ENCODE measurements around the gene MCTP2.

Gene MCTP2

GRCh38 chr15:94296717-94297116 is 65.4 kb downstream of the MCTP2 start:
- H3K4me1 ChIP-seq (ENCODE audit: control insufficient read depth, low read length): peaks cover 74% of the 10 kb centered on the region
- H3K27ac ChIP-seq (ENCODE audit: low read depth, low read length): peak overlapping the region; percentile 92
- peaks cover 59% of the 10 kb centered on the region for H3K79me2 ChIP-seq (ENCODE audit: control insufficient read depth, low read length)
- TF ChIP-seq EZH2phosphoT487 (IDR thresholded peaks at IDR 0.05; ENCODE audit: borderline replicate concordance, low read length) (no peak), CTCF (IDR thresholded peaks at IDR 0.05; ENCODE audit: low read depth, low read length, poor library complexity, severe bottlenecking) (no peak)
- peaks cover 27% of the 10 kb centered on the region for H3F3A ChIP-seq (ENCODE audit: control insufficient read depth, insufficient read depth)
- no peaks in the 10 kb centered on the region for H3K9me3 ChIP-seq (ENCODE audit: control insufficient read depth, insufficient read depth, low read length)
- peak overlapping the region; percentile 51 for H3K4me3 ChIP-seq (ENCODE audit: low read length)
- no peaks in the 10 kb centered on the region for H3K27me3 ChIP-seq (ENCODE audit: control insufficient read depth, low read length)
- H3K4me2 ChIP-seq (ENCODE audit: low read length): peak overlapping the region; percentile 66
- no peaks in the 10 kb centered on the region for H4K20me1 ChIP-seq (ENCODE audit: control insufficient read depth, insufficient read depth, low read depth, low read length)
- H3K36me3 ChIP-seq (ENCODE audit: control insufficient read depth, low read length): peaks cover 37% of the 10 kb centered on the region
- no peaks in the 10 kb centered on the region for H3K9me2 ChIP-seq (replicated peaks; ENCODE audit: control insufficient read depth, low read length)

GRCh38 chr15:94297558-94297957 is 66.2 kb downstream of the MCTP2 start:
- peaks cover 1% of the 10 kb centered on the region; the same call in 1 of the 2 replicates for H3K9me3 ChIP-seq (ENCODE audit: control insufficient read depth, insufficient read depth, low read length)
- no peaks in the 10 kb centered on the region for H3K27me3 ChIP-seq (ENCODE audit: control insufficient read depth, low read length)
- H4K20me1 ChIP-seq (ENCODE audit: control insufficient read depth, insufficient read depth, low read depth, low read length): no peaks in the 10 kb centered on the region
- H3K27ac ChIP-seq (ENCODE audit: low read depth, low read length): peak overlapping the region; percentile 92
- peak overlapping the region; percentile 51 for H3K4me3 ChIP-seq (ENCODE audit: low read length)
- H3F3A ChIP-seq (ENCODE audit: control insufficient read depth, insufficient read depth): peaks cover 27% of the 10 kb centered on the region
- H3K4me2 ChIP-seq (ENCODE audit: low read length): peak overlapping the region; percentile 66
- H3K9me2 ChIP-seq (replicated peaks; ENCODE audit: control insufficient read depth, low read length): no peaks in the 10 kb centered on the region
- TF ChIP-seq CTCF (IDR thresholded peaks at IDR 0.05; ENCODE audit: low read depth, low read length, poor library complexity, severe bottlenecking) (no peak), EZH2phosphoT487 (IDR thresholded peaks at IDR 0.05; ENCODE audit: borderline replicate concordance, low read length) (no peak)
- H3K36me3 ChIP-seq (ENCODE audit: control insufficient read depth, low read length): peaks cover 42% of the 10 kb centered on the region
- H3K79me2 ChIP-seq (ENCODE audit: control insufficient read depth, low read length): peaks cover 56% of the 10 kb centered on the region
- H3K4me1 ChIP-seq (ENCODE audit: control insufficient read depth, low read length): peaks cover 66% of the 10 kb centered on the region

- Histone ChIP-seq H3K4me2 (ENCODE audit: low read length) (peak overlapping the region; percentile 66), H3K9me3 (ENCODE audit: control insufficient read depth, insufficient read depth, low read length) (peaks cover 4% of the 10 kb centered on the region; the same call in 1 of the 2 replicates), H3K4me1 (ENCODE audit: control insufficient read depth, low read length) (peaks cover 60% of the 10 kb centered on the region), H3K27me3 (ENCODE audit: control insufficient read depth, low read length) (no peaks in the 10 kb centered on the region), H3K4me3 (ENCODE audit: low read length) (peak overlapping the region; percentile 51), H3K36me3 (ENCODE audit: control insufficient read depth, low read length) (peaks cover 47% of the 10 kb centered on the region), H3K27ac (ENCODE audit: low read depth, low read length) (peak overlapping the region; percentile 92), H3K79me2 (ENCODE audit: control insufficient read depth, low read length) (peaks cover 56% of the 10 kb centered on the region), H3F3A (ENCODE audit: control insufficient read depth, insufficient read depth) (peaks cover 27% of the 10 kb centered on the region), H3K9me2 (replicated peaks; ENCODE audit: control insufficient read depth, low read length) (no peaks in the 10 kb centered on the region), H4K20me1 (ENCODE audit: control insufficient read depth, insufficient read depth, low read depth, low read length) (no peaks in the 10 kb centered on the region)
- TF ChIP-seq CTCF (IDR thresholded peaks at IDR 0.05; ENCODE audit: low read depth, low read length, poor library complexity, severe bottlenecking) (no peak), EZH2phosphoT487 (IDR thresholded peaks at IDR 0.05; ENCODE audit: borderline replicate concordance, low read length) (no peak)
Measured at GRCh38 chr15:94298364-94298763, 67.0 kb downstream of the MCTP2 start.

Measured in DOHH2 (cell line).